Cardiac fibroblast (primary cell): ENCODE data around the gene MYLK4.

Experiments
- DNase-seq, 2 donors: peaks; one replicate each; pipeline versions ENCODE4 v3.0.0 to v3.0.0-alpha.2; 2010; ENCODE audit warnings: low read depth in 2 of 2
- H3K4me3 ChIP-seq, 2 donors: replicated peaks in 1 of 2; 1 replicate in 1 of 2; 2 replicates in 1 of 2; pipeline ENCODE4 v1.5.1; 2011; ENCODE audit warnings: low read depth in 2 of 2, low read length in 2 of 2, mild to moderate bottlenecking in 2 of 2, moderate library complexity in 1 of 2
- CTCF ChIP-seq: IDR thresholded peaks from one replicate; pipeline ENCODE4 v1.5.1; 2011; ENCODE audit warnings: low read depth, mild to moderate bottlenecking, low read length, inconsistent platforms

Gene MYLK4

DNA sequence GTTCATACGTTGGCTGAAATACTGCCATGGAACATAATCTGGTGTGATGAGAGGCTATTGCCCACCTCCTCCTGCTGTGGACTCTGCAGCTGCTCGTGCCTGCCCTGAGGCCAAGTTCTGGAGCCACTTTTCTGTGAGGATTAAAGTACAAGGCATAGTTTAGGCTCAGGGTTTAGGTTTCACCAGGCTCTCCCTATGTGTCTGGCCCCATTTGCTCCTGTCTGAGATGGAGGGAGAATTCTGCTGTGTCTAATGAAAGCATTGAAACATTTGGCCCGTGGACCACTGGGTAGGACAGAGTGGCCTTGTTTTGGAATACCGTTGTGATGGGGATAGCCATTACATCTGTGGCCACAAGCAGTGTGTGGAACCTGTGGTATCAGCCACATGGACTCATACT is 20.4 kb upstream of the MYLK4 start:
- no peak for DNase-seq
- no peak for TF ChIP-seq CTCF

GRCh38 chr6:2770171-2770570 is 19.4 kb upstream of the MYLK4 start:
- DNase-seq, result peak in 1 of 2 donors; percentile 44
- peak overlapping the region in 1 of 2 donors; percentile 16 for H3K4me3 ChIP-seq
- no peak for TF ChIP-seq CTCF

More for the DNA sequence above, 20.4 kb upstream of the MYLK4 start:
- H3K4me3 ChIP-seq, result no peak overlapping the region

DNA sequence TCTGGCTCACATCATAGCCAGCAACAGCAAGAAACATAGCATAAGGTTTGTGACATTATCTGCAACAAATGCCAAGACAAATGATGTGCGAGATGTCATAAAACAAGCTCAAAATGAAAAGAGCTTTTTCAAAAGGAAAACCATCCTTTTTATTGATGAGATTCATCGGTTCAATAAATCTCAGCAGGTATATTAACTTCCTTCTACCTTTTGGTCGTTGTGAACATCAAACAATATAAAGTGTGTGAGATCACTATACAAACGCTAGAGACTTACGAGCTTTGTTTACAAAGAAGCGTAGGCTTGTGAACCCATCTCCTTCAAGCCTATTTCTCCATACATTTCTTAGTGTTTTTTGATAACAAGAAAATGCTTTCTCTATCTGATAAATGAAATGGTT is 18.0 kb upstream of the MYLK4 start:
- TF ChIP-seq CTCF, result no peak
- H3K4me3 ChIP-seq, result peak overlapping the region in 1 of 2 donors; percentile 92
- no peak for DNase-seq

DNA sequence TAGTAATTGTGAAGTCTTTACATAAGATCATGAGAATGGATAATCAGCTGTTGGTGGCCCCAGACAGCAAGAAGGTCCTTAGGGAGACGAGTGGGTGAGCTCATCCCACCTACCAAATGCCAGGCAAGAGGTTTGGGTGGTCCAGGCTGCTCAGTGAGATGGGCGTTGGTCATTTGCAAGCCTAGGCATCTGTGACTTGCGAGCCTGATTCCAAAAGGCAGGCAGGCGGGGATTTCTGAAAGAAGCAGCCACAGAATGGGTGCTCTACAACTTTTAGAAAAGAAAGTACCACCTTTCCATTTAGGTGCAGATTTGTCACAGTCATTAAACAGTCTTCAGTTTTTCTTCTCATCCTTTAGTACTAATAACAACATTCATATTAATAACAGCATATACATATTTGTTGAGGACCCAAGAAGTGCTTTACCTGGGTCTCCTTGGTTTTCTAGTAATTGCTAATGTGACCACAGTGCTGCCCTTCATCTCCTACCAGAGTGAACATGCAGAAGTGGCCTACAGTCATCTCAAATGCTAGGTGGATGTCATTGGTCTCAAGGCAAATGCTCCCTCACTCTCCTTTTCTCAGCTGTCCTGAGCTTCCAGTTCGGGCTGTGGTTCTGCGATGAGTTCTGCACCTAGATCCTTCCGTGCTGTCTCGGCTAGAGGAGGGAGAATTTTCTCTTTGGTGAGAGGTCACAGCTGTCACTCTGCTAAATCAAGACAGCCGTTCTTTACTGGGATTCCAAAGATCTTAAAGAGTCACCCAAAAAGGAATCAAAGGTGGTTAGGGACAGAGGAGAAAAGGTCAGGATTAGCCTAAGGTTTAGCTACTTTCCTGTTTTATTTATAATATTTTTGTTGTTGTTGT is 17.2 kb upstream of the MYLK4 start:
- peak overlapping the region; percentile 91 to 92 for H3K4me3 ChIP-seq
- DNase-seq, result peak in 1 of 2 donors; percentile 13
- no peak for TF ChIP-seq CTCF

- H3K4me3 ChIP-seq, result peak overlapping the region; percentile 91 to 92
- DNase-seq, result peak in 1 of 2 donors; percentile 45
- peak; percentile 0 for TF ChIP-seq CTCF
Observed at GRCh38 chr6:2766767-2767656, 16.3 kb upstream of the MYLK4 start.

- no peak for TF ChIP-seq CTCF
- peak overlapping the region; percentile 91 to 92 for H3K4me3 ChIP-seq
- DNase-seq, result peak; percentile 35 to 47
Observed at GRCh38 chr6:2765896-2766766, 15.4 kb upstream of the MYLK4 start.
